ENCODE results near the gene WWOX. TPM values are rescaled to one million over a fixed set of nuclear protein-coding genes. Genes with fewer than 3 reads are reported as not detected.

WWOX gene
- polyA plus RNA-seq, 1 donor from 2014 or later: 25.6 TPM

DNA sequence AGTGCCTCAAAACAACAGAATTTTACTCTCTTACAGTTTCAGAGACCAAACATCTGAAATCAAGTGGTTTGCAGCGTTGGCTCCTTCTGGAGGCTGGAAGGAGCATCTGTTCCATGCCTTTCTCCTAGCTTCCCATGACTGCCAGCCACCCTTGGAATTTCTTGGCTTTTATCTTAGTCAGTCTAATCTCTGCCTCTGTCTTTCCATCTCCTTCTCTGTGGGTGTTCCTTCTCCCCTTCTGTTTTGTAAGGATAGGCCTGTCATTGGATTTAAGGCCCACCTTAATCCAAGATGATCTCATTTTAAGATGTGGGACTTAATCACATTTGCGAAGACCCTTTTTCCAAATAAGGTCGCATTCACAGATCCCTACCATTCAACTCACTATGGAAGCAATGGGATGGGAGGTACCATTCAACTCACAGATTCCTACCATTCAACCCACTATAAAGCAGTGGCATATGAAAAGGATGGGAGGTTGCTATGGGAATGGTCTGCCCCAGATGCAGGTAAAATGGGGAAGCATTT, 321.8 kb downstream of the WWOX start:
- H3K4me2 ChIP-seq (ENCODE audit: low read length): no peak overlapping the region
- no peaks in the 10 kb centered on the region for H3K9me3 ChIP-seq (ENCODE audit: low read length)
- H3K27me3 ChIP-seq (ENCODE audit: insufficient read depth, low read depth, low read length): no peaks in the 10 kb centered on the region
- no peak overlapping the region for H2AFZ ChIP-seq (ENCODE audit: low read depth, low read length)
- no peaks in the 10 kb centered on the region for H4K20me1 ChIP-seq (ENCODE audit: insufficient read depth)
- no peak overlapping the region for H3K27ac ChIP-seq (ENCODE audit: low read length)
- no peak overlapping the region for H3K4me3 ChIP-seq (ENCODE audit: low read length)
- TF ChIP-seq SMC3 (conservative IDR thresholded peaks at IDR 0.05; ENCODE audit: poor library complexity) (no peak), POLR2AphosphoS5 (IDR thresholded peaks at IDR 0.05) (no peak), MXI1 (conservative IDR thresholded peaks at IDR 0.05; ENCODE audit: poor library complexity, severe bottlenecking) (no peak), REST (IDR thresholded peaks at IDR 0.05; ENCODE audit: borderline replicate concordance) (no peak), EZH2 (IDR thresholded peaks at IDR 0.05; ENCODE audit: borderline replicate concordance, insufficient read depth, low read length, poor library complexity, severe bottlenecking) (no peak), EP300 (conservative IDR thresholded peaks at IDR 0.05; ENCODE audit: poor library complexity, severe bottlenecking) (no peak), TAF1 (IDR thresholded peaks at IDR 0.05; ENCODE audit: low read depth) (no peak), RAD21 (conservative IDR thresholded peaks at IDR 0.05) (no peak)
- TF ChIP-seq, protein P1, sequence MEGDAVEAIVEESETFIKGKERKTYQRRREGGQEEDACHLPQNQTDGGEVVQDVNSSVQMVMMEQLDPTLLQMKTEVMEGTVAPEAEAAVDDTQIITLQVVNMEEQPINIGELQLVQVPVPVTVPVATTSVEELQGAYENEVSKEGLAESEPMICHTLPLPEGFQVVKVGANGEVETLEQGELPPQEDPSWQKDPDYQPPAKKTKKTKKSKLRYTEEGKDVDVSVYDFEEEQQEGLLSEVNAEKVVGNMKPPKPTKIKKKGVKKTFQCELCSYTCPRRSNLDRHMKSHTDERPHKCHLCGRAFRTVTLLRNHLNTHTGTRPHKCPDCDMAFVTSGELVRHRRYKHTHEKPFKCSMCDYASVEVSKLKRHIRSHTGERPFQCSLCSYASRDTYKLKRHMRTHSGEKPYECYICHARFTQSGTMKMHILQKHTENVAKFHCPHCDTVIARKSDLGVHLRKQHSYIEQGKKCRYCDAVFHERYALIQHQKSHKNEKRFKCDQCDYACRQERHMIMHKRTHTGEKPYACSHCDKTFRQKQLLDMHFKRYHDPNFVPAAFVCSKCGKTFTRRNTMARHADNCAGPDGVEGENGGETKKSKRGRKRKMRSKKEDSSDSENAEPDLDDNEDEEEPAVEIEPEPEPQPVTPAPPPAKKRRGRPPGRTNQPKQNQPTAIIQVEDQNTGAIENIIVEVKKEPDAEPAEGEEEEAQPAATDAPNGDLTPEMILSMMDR (IDR thresholded peaks at IDR 0.05; ENCODE audit: poor library complexity, severe bottlenecking): no peak
- H3K79me2 ChIP-seq (replicated peaks; ENCODE audit: insufficient read depth, low read length): no peaks in the 10 kb centered on the region
- H3K36me3 ChIP-seq (ENCODE audit: insufficient read depth, low read length): no peaks in the 10 kb centered on the region
- no peak overlapping the region for H3K9ac ChIP-seq (ENCODE audit: low read length)
- H3F3A ChIP-seq (ENCODE audit: insufficient read depth, low read length, poor library complexity, severe bottlenecking): no peaks in the 10 kb centered on the region
- H3K9me2 ChIP-seq (ENCODE audit: insufficient read depth, low read length): no peaks in the 10 kb centered on the region

- Histone ChIP-seq H4K20me1 (ENCODE audit: insufficient read depth) (no peaks in the 10 kb centered on the region), H3F3A (ENCODE audit: insufficient read depth, low read length, poor library complexity, severe bottlenecking) (no peaks in the 10 kb centered on the region), H3K27ac (ENCODE audit: low read length) (no peak overlapping the region), H3K9ac (ENCODE audit: low read length) (no peak overlapping the region), H3K4me3 (ENCODE audit: low read length) (no peak overlapping the region), H3K79me2 (replicated peaks; ENCODE audit: insufficient read depth, low read length) (no peaks in the 10 kb centered on the region), H3K36me3 (ENCODE audit: insufficient read depth, low read length) (no peaks in the 10 kb centered on the region), H3K27me3 (ENCODE audit: insufficient read depth, low read depth, low read length) (no peaks in the 10 kb centered on the region), H3K4me2 (ENCODE audit: low read length) (no peak overlapping the region), H2AFZ (ENCODE audit: low read depth, low read length) (no peak overlapping the region), H3K9me3 (ENCODE audit: low read length) (no peaks in the 10 kb centered on the region), H3K9me2 (ENCODE audit: insufficient read depth, low read length) (no peaks in the 10 kb centered on the region)
- TF ChIP-seq, protein P1 (IDR thresholded peaks at IDR 0.05; ENCODE audit: poor library complexity, severe bottlenecking): no peak
- TF ChIP-seq RAD21 (conservative IDR thresholded peaks at IDR 0.05) (no peak), TAF1 (IDR thresholded peaks at IDR 0.05; ENCODE audit: low read depth) (no peak), EZH2 (IDR thresholded peaks at IDR 0.05; ENCODE audit: borderline replicate concordance, insufficient read depth, low read length, poor library complexity, severe bottlenecking) (no peak), SMC3 (conservative IDR thresholded peaks at IDR 0.05; ENCODE audit: poor library complexity) (no peak), EP300 (conservative IDR thresholded peaks at IDR 0.05; ENCODE audit: poor library complexity, severe bottlenecking) (no peak), REST (IDR thresholded peaks at IDR 0.05; ENCODE audit: borderline replicate concordance) (no peak), MXI1 (conservative IDR thresholded peaks at IDR 0.05; ENCODE audit: poor library complexity, severe bottlenecking) (no peak), POLR2AphosphoS5 (IDR thresholded peaks at IDR 0.05) (no peak)
Observed at GRCh38 chr16:78425281-78425680, 325.8 kb downstream of the WWOX start.

All from neural cell (in vitro differentiated cells).